ENCODE measurements around the gene MRAS. TPM values are rescaled to one million over a fixed set of nuclear protein-coding genes. Genes with fewer than 3 reads are reported as not detected.
A peak's percentile ranks its signal among the peaks of the same experiment; 100 is the strongest.

The MRAS gene
- total RNA-seq, 1 donor from 2014 or later = 349 TPM

GRCh38 chr3:138367911-138368310 is 19.5 kb downstream of the MRAS start:
- Histone ChIP-seq H3K4me3 (no peak overlapping the region), H3K4me1 (peaks cover 98% of the 10 kb centered on the region), H3K27ac (replicated peaks) (peak overlapping the region; percentile 92), H3K36me3 (peaks cover under 1% of the 10 kb centered on the region), H3K9me3 (replicated peaks) (no peaks in the 10 kb centered on the region), H3K27me3 (ENCODE audit: low read depth) (no peaks in the 10 kb centered on the region)
- no peak for TF ChIP-seq CTCF (IDR thresholded peaks at IDR 0.05; ENCODE audit: borderline replicate concordance)
- peak; percentile 59 for DNase-seq
- intact Hi-C loops (cut with micrococcal nuclease) = no loop called here

- Histone ChIP-seq H3K27me3 (ENCODE audit: low read depth) (no peaks in the 10 kb centered on the region), H3K36me3 (peaks cover 12% of the 10 kb centered on the region), H3K4me3 (no peak overlapping the region), H3K9me3 (replicated peaks) (no peaks in the 10 kb centered on the region), H3K27ac (replicated peaks) (peak overlapping the region; percentile 92), H3K4me1 (peaks cover 97% of the 10 kb centered on the region)
- intact Hi-C loops (cut with micrococcal nuclease) = no loop called here
- no peak for DNase-seq
- no peak for TF ChIP-seq CTCF (IDR thresholded peaks at IDR 0.05; ENCODE audit: borderline replicate concordance)
Measured at GRCh38 chr3:138369151-138369900, 20.9 kb downstream of the MRAS start.

- Histone ChIP-seq H3K4me1 (peaks cover 97% of the 10 kb centered on the region), H3K27ac (replicated peaks) (peak overlapping the region; percentile 92), H3K9me3 (replicated peaks) (no peaks in the 10 kb centered on the region), H3K36me3 (peaks cover 12% of the 10 kb centered on the region), H3K27me3 (ENCODE audit: low read depth) (no peaks in the 10 kb centered on the region), H3K4me3 (no peak overlapping the region)
- no peak for TF ChIP-seq CTCF (IDR thresholded peaks at IDR 0.05; ENCODE audit: borderline replicate concordance)
- DNase-seq = no peak
- intact Hi-C loops (cut with micrococcal nuclease) = no loop called here
Measured at GRCh38 chr3:138370321-138370720, 21.9 kb downstream of the MRAS start.

- H3K4me3 ChIP-seq = no peak overlapping the region
- H3K9me3 ChIP-seq (replicated peaks) = no peaks in the 10 kb centered on the region
- no peaks in the 10 kb centered on the region for H3K27me3 ChIP-seq (ENCODE audit: low read depth)
- H3K27ac ChIP-seq (replicated peaks) = peak overlapping the region; percentile 92
- TF ChIP-seq CTCF (IDR thresholded peaks at IDR 0.05; ENCODE audit: borderline replicate concordance) = no peak
- peaks cover 21% of the 10 kb centered on the region for H3K36me3 ChIP-seq
- intact Hi-C loops (cut with micrococcal nuclease) = no loop called here
- H3K4me1 ChIP-seq = peaks cover 97% of the 10 kb centered on the region
- DNase-seq = no peak
Measured at GRCh38 chr3:138371070-138371965, 22.9 kb downstream of the MRAS start.

GRCh38 chr3:138373087-138373735 is 24.8 kb downstream of the MRAS start:
- peak overlapping the region; percentile 92 for H3K27ac ChIP-seq (replicated peaks)
- no peaks in the 10 kb centered on the region for H3K9me3 ChIP-seq (replicated peaks)
- no peak overlapping the region for H3K4me3 ChIP-seq
- no peak for TF ChIP-seq CTCF (IDR thresholded peaks at IDR 0.05; ENCODE audit: borderline replicate concordance)
- no peaks in the 10 kb centered on the region for H3K27me3 ChIP-seq (ENCODE audit: low read depth)
- peaks cover 29% of the 10 kb centered on the region for H3K36me3 ChIP-seq
- intact Hi-C loops (cut with micrococcal nuclease) = no loop called here
- DNase-seq = no peak
- peaks cover 97% of the 10 kb centered on the region for H3K4me1 ChIP-seq
